Measurements from ENCODE around the gene ELN.

GRCh38 chr7:74082770-74083116, 54.8 kb downstream of the ELN start:
- TF ChIP-seq GATA2 (IDR thresholded peaks at IDR 0.05; ENCODE audit: low read depth, low read length) (no peak), GATA3 (IDR thresholded peaks at IDR 0.05; ENCODE audit: low read depth, low read length) (no peak)
